ENCODE results near the gene TOMM6.
"Not testable (repeated sequence)": the region's sequence is repeated elsewhere in the genome, so short reads cannot be mapped to it uniquely, and the experiment has no call there.

The TOMM6 gene

DNA sequence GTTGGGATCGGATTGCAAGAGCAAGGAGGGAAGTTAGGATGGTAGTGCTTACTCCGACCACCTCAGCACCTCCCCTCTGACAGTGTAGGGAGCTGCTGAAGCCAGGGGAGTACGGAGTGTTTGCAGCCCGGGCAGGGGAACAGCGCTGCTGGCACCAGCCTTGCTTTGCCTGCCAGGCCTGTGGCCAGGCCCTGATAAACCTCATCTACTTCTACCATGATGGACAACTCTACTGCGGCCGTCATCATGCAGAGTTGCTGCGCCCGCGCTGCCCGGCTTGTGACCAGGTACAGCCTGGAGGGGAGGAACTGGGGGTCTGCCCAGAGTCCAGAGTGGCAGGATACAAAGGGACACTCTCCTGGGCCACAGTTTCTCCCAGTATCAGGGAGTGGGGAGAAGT lies 2.2 kb upstream of the TOMM6 start:
- DNase-seq (ENCODE audit: low spot score): no peak

DNA sequence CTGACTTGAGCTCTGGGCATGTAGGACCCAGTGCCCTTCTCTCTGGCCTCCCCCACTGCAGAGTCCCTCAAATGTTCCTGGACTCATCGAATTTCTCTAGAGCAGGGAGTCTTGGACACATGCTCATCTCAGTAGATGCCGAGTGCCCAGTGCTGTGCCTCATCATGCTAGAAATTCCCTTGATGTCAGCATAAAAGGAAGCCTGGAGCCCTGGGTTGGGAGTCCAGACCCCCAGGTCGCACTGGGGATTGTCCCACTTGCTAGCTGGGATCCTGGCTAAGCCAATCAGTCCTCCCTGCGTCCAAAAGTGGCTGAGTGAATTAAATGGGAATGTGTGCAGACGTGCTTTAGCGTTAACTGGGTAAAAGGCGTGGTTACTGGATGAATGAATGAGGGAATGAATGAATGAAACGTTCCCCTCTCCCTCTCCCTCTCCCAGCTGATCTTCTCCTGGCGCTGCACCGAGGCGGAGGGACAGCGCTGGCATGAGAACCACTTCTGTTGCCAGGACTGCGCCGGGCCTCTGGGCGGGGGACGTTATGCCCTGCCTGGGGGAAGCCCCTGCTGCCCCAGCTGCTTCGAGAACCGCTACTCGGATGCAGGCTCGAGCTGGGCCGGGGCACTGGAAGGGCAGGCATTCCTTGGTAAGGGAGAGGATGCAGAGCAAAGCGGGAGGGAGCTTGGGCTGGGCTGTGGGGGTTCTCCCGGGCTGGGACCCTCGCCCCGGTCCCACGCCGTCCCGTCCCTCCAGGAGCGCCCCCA lies 1.6 kb upstream of the TOMM6 start:
- no peak for DNase-seq (ENCODE audit: low spot score)

DNA sequence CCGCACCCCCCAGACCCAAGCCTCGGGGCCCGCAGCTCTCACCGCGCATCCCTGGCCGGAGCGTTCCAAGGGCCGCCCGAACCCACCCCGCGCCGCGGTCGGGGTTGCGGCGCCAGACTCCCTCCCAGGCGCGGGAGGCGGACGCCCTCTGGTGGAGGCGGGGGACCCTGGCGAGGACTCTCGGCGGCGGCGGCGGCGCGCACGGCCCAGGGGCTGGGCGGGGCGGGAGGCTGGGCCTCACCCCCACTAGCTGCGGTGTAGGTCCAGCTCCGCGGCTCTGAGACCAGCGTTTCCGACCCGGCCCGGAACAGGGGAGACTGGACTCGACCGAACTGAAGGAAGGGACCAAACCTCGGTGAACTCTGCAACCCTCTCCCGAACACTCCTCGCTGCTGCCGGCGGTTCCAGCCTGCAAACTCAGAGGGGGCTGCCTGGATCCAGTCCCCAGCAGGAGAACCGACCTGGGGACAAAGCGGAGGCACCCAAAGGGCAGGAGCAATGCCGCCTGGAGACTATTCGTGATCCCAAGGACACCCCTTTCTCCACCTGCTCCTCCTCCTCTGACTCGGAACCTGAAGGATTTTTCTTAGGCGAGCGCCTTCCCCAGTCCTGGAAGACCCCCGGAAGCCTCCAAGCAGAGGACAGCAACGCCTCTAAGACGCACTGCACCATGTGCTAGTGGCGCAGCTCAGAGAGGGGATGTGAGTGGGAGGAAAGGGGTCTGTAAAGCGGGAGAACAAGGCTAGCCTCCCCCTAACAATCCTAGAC lies 859 bp upstream of the TOMM6 start:
- DNase-seq (ENCODE audit: low spot score): peak; percentile 88

DNA sequence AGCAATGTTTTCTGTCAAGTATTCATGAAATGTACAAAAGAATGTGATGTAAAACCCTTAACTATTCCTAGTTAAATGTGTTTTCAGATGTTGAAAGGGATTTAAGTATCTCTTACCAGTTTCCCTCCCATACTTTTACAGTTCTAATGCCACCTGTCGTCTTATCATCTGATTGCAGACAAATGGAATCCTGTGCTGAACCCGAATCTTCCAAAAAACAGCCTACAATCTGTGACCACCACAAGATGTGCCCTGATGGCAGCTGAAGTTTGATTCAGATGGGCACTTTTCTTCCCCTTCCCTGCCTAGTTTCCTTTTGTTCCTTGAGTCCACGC lies 1.9 kb downstream of the TOMM6 start:
- no peak for DNase-seq (ENCODE audit: low spot score)

DNA sequence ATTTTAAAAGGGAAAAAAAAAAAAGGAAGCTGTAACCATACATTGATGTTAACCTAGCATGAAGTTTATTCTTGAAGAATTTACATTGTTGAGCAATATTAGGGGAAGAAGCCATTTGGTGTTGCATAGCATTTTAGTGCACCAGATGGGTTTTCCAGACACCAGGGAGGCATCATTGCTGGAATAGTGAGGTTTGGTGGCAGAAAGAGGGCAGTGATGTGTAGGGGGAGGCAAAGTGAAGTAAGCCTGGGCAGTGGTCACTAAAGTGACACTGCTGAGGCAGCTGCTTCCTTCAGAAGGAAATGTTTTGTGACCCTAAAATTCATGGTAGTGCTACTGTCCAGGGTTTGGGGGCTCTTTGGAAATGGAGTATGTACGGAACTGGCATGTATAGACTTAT lies 2.6 kb downstream of the TOMM6 start:
- DNase-seq (ENCODE audit: low spot score): no peak

DNA sequence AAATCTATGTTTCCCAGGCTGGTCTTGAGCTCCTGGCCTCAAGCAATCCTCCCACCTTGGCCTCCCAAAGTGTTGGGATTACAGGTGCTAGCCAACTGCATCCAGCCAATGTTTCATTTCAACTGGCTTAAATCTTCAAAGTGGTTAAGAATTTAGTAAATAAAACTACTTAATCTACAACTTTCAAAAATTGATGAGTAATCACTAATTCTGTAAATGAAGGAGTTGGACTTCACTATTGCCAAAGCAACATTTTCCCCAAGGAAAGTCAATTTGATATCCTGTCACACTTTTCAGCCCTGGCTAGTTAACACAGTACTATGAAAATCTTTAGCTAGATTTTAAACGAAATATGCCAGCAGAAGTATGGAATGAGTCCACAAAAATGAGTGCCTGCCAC lies 3.8 kb downstream of the TOMM6 start:
- no peak for DNase-seq (ENCODE audit: low spot score)

DNA sequence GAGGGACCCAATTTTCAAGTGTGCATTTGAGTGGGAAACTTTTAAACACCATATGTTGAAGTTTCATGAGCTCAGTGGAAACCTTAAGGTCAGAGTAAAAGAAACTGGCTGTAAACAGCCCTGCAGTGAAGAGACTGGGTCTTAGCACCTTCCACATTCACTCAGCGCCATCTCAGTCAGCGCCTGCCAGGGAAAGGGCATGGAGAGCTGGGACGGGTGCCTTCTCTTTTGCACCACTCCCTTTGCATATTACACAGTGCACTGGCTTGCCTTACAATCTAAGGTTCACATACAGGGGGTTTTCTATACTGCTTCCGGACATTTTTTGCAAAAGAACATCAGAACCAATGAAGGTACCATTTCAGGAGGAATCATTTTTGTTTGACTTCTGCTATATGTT lies 4.5 kb downstream of the TOMM6 start:
- no peak for DNase-seq (ENCODE audit: low spot score)

DNA sequence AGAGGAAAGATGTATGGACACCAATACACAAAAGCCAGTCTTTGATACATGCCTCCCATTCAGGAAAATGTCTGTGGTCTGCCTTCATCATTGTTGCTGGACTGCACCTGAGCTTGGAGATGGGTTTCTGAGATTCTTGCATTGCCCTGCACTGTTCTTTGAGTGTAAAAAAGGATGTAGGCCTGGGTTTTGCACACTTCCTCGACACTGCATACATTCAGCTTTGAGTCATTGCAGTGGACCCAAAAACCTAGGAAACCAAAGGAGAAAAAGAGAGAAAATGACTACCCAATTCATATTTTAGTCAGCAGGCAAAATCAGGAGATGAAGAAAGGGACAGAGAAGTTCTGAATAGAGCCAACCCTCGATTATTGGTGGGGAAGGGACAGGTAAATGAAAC lies 9.0 kb downstream of the TOMM6 start:
- DNase-seq (ENCODE audit: low spot score): no peak

DNA sequence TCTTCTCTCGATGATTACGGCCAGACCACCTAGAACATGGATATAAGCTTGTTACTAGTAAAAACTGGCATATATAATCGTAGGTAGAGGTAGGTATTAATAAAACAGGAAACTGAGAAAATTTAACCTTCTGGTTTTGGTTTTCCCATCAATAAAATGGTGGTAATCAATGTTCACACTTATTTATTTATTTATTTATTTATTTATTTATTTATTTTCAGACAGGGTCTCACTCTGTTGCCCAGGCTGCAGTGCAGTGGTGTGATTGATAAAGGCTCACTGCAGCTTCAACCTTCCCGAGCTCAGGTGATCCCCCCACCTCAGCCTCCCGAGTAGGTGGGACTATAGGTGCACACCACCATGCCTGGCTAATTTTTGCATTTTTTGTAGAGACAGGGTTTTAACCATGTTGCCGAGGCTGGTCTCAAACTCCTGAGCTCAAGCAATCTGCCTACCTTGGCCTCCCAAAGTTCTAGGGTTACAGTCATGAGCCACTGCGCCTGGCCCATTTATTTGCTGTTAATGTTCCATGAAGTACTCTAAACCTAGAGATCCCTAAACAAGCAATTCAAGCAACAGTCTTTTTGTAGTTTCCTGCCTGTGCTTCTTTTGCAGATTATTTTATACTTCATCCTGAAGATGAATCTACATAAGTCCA lies 11.5 kb downstream of the TOMM6 start:
- no peak for DNase-seq (ENCODE audit: low spot score)

DNA sequence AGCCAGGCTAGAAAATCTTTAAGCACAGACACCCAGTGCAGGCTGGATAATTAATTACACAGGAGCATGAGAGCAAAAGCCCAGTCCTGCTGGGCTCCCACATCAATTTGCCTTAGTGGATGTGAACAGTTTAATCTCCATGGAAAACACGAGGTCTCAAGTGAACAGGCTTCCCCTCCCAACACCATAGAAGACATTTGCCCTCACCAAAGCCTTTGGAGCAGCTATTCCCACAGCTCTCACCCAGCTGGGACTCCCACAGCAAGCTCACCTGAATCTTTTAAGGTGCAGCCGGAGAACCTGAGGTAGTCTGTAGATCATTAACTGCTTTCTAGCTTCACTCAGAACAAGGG lies 12.0 kb downstream of the TOMM6 start:
- no peak for DNase-seq (ENCODE audit: low spot score)

DNA sequence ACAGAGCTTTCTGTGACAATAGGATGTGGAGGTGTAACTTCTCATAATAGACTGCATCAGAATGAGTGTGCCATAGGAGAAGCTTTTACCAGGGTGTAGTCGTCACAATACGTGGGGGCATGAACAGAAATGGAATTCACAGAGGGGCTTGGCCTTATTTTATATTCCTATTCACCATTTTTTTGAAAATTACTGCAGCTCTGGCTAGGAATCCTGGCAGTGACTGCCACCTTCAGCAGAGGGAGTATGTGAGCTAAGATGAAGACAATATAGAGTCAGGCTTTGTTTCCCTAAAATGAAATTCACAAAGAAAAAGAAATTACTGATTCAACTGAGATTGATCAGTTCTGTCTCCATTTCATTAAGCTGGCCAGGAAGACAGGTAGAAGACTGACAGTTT lies 13.9 kb downstream of the TOMM6 start:
- no peak for DNase-seq (ENCODE audit: low spot score)

DNA sequence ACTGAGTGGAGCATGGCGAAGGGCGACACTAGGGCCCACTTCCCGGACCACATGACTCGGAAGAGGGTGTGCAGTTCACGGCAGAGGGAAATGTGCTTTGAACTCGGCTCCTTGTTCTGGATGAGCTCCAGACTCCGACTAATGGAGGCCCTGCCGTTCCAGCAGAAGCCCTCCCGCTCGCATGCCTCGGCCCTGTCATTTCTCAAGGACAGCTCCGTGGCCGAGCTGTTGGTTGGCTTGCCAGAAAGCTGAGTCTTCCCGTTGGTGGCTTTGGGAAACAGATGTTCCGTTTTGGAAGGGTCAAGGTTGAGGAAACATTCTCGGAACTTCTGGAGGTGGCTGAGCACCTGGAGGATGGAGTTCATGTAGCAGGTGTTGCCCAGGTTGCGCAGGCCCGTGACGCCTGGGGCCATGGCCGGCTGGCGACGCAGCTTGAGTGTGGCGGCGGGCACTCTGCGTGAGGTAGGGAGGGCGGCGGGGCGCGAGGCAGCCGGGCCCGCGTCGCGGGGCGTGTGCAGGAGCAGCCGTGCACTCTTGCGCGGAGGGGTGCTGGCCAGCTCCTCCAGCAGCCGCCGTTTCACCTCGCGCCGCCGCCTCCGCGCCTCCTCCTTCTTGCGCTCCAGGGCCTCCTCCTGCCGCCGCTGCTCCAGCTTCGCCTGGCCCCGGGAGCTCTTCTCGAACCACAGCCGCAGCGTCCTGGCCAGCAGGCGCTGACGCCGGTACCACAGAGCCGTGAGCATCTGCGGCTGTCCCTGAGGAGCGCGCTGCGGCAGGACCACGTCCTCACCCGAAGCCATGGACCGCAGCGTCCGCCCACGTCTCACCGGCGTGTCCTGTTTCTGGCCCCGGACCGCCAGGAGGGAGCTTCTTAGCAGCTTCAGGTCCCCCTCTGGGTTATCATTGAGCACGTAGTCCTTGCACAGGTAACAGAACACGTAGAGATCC lies 18.6 kb downstream of the TOMM6 start:
- no peak for DNase-seq (ENCODE audit: low spot score)

DNA sequence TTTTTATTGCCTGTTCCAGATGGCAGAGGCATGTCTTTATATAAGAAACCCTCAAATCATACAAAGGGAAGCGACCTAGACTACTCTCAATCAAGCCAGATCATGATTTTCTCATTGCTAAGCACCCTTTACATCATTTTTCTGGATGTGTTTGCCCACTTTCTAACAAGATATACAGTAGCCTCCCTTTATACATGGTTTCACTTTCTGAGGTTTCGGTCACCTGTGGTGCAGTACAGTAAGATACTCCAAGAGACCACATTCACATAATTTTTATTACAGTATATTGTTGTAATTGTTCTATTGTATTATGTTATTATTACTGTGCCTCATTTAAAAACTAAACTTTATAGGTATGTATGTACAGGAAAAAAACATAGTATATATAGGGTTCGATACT lies 23.6 kb downstream of the TOMM6 start:
- DNase-seq (ENCODE audit: low spot score): no peak

DNA sequence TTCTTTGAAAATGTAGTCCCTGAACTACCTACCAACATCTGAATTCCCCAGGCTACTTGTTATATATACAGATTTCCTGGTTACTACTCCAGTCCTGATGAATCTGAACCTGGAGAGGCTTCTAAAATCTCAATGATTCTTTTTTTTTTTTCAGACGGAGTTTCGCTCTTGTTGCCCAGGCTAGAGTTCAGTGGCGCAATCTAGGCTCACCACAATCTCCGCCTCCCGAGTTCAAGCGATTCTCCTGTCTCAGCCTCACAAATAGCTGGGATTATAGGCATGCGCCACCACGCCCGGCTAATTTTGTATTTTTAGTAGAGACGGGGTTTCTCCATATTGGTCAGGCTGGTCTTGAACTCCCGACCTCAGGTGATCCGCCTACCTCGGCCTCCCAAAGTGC lies 24.5 kb downstream of the TOMM6 start:
- DNase-seq (ENCODE audit: low spot score): not testable (repeated sequence)

DNA sequence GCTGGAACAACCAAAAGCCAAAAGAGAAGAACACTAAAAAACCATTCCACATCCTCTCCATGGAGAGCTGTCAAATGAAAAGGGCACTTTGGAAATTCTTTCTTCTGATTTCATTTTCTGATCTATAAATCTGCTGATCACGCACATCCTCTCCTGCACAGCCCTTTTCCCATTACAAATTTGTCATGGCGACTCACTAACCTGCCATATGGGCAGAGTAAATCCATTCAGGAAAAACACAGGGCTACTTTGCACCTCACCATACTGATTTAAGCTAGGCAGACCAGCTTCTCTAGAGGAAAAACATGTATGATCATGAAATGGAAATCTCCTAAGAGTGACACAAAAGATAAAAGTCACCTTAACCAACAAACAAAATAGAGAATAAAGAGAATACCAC lies 26.0 kb downstream of the TOMM6 start:
- no peak for DNase-seq (ENCODE audit: low spot score)

DNA sequence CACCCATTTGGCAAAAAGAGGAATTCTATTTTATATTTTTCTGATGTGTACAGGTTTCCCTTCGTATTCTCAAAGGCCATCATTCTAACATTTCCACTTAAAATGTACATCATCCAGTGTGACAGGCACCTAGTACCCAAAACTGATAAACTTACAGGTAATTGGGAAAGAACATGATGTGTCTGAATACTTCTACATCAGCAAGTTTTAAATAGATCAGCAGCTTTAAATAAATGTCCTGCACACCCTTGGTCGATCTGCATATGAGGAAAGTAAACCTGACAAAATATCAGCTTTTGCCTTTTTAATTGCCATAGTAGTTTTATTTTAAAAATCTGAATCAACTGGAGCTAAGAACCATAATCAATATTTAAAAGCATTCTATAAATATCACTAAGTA lies 26.5 kb downstream of the TOMM6 start:
- DNase-seq (ENCODE audit: low spot score): no peak

DNA sequence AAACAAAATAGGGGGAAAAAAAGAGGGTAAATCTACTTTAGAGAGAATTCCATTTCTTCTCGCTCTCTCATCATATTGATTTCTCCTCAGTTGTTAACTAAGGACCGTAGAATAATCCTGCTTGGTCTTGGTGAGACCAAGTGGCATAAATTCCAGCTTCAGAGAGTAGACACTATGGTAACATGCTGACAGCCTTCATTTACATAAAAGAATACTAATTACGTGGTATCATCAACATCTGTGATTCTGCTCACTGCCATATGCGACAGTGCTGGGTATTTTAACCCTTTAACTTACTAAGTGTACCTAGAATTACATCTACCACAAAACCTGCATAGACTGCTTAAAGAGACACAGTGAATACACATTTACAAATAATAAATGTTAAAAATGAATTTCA lies 27.1 kb downstream of the TOMM6 start:
- no peak for DNase-seq (ENCODE audit: low spot score)

DNA sequence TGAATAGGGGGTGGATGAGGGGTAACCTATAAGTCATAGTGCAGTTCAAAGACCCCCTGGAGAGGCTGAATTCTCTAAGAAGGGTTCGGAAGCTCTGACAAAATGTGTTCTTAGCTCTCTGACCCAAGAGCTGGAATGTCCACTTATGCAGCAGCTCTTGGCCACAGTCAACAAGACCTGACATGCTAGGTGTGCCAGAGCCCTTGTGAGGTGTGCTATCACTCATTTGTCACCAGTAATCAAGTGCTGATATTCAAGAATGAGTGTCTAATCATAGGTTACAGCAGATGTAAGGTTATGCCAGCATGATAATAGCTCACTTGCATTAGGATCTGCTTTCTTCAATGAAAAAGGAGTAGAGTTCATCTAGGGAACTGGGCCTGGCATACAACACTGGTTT lies 28.1 kb downstream of the TOMM6 start:
- no peak for DNase-seq (ENCODE audit: low spot score)

DNA sequence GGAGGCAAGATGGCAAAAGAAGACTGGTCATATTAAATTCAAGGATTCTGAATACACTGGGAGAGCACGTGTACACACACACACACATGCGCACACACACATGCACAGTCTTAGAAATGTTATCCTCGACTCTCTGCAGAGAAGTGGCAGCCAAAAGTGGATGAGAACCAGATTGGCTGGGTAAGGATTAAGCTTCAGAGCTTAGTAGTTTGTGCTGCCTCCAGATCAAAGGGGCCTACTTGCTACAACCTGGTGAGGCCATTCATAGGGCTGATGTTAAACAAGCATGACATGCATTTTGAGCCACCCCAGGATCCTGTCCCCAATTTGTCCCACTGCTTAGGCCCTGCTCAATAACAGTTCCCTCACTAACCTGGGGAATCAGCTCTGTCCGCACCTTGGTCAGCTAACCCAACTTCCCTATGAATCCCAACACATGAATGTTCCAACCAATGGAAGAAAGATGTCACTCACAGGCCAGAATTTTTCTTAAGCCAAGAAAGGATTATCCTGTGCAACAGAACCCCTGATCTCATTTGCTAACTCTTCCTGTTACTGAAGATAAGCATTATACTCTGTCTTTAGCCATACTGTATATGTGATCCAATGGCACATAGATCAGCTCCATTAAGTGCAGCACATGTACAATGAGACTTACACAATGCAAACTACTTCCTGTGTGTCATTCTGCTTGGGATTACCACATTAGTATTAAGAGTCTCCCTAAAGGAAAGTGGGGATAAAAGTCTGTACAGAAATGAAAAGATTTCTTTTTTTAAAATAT lies 31.0 kb downstream of the TOMM6 start:
- no peak for DNase-seq (ENCODE audit: low spot score)

DNA sequence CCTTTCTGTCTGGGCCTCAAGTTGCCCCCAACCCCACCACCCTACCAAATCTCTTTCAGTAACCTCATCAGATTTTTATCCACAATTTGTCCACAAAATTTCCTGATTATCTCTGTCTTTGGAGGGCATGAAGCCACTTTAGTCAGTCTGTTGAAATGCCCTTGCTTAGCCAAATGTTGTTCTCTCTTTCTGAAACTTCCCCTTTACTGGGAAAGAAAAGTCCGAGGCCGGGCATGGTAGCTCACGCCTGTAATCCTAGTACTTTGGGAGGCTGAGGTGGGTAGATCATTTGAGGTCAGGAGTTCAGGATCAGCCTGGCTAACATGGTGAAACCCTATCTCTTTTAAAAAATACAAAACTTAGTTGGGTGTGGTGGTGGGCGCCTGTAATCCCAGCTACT lies 33.8 kb downstream of the TOMM6 start:
- DNase-seq (ENCODE audit: low spot score): no peak

DNA sequence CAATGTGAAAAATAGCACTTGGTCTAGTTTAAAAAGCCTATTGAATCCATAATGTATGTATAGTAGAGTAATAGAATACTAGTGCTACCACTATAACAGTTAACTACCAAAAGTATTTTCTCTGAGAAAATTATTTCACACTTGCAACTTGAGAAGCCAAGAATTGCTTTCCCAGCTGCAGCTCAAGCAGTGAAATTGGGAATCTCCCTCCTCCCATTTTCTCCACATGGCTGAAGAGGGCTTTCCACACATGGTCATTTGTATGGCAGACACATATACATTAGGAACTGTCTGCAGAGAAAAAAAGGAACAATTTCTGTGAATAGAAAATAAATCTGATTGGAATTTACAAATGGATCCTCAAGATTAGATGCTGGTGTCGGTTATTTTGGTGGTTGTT lies 34.5 kb downstream of the TOMM6 start:
- no peak for DNase-seq (ENCODE audit: low spot score)

DNA sequence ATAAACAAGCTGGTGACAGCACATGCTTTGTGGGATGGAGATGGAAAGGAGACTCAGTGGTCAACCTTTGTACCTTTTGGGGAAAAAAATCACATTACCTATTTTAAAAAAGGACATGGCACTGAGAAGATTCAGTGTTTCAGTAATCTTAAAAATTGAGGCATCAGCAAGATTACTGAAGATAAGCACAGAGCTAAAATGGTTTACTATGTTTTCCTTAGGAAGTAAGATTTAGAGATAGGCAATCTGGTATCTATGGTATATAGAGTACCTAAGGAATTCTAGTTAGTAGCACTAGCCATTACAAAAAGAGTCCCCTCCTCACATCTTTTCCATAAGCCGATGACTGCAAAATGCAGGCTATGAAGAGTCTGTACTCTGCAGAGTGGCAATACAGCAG lies 35.7 kb downstream of the TOMM6 start:
- DNase-seq (ENCODE audit: low spot score): no peak

Data from CD4-positive, alpha-beta T cell treated with Interleukin-2 at 100 ng/mL for 4 hours (primary cell).